ENCODE measurements around the gene HSD11B1L.
"Not testable (repeated sequence)": the region's sequence is repeated elsewhere in the genome, so short reads cannot be mapped to it uniquely, and the experiment has no call there.

The HSD11B1L gene

DNA sequence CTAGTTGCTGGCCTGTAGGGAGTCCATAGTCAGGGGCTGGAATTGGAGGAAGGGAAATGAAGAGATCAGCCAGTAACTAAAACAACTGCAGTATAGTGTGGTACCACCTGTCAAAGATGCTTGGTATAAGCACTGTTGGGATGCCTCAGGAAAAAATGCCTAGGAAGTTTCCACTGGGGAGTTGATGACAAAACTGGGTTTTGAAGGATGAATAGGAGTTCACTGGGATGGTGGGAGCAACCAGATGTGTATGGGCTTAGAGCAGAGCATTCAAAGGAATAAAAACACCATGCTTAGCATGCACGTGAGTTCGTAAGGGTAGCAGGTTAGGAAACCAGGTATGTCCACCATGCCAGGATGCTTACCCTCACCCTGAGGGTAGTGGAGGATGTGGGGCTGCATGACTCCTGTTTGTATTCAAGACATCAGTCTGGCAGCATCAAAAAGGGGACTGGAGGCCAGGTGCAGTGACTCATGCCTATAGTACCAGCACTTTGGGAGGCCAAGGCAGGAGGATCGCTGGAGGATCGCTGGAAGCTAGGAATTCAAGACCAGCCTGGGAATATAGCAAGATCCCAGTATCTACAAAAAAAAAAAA lies 46.7 kb downstream of the HSD11B1L start:
- H3K4me1 ChIP-seq: no peaks in the 10 kb centered on the region
- no peaks in the 10 kb centered on the region; the same call in 1 of the 2 replicates for H3K27me3 ChIP-seq
- TF ChIP-seq, protein P1, sequence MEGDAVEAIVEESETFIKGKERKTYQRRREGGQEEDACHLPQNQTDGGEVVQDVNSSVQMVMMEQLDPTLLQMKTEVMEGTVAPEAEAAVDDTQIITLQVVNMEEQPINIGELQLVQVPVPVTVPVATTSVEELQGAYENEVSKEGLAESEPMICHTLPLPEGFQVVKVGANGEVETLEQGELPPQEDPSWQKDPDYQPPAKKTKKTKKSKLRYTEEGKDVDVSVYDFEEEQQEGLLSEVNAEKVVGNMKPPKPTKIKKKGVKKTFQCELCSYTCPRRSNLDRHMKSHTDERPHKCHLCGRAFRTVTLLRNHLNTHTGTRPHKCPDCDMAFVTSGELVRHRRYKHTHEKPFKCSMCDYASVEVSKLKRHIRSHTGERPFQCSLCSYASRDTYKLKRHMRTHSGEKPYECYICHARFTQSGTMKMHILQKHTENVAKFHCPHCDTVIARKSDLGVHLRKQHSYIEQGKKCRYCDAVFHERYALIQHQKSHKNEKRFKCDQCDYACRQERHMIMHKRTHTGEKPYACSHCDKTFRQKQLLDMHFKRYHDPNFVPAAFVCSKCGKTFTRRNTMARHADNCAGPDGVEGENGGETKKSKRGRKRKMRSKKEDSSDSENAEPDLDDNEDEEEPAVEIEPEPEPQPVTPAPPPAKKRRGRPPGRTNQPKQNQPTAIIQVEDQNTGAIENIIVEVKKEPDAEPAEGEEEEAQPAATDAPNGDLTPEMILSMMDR (IDR thresholded peaks at IDR 0.05; ENCODE audit: low read depth, low read length): no peak

DNA sequence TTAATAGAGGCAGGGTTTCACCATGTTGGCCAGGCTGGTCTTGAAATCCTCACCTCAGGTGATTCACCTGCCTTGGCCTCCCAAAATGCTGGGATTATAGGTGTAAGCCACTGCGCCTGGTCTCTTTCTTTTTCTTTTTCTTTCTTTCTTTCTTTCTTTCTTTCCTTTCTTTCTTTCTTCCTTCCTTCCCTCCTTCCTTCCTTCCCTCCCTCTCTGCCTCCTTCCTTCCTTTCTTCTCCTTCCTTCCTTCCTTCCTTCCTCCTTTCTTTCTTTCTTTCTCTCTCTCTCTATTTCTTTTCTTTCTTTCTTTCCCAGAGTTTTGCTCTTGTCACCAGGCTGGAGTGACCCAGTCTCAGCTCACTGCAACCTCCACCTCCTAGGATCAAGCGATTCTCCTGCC lies 52.3 kb downstream of the HSD11B1L start:
- H3K4me1 ChIP-seq; H3K4me3 ChIP-seq (ENCODE audit: low read depth, low read length); DNase-seq; H3K9me3 ChIP-seq; H3K36me3 ChIP-seq: not testable (repeated sequence)
- peaks cover 19% of the 10 kb centered on the region for H3K27me3 ChIP-seq

More for the DNA sequence above, 46.7 kb downstream of the HSD11B1L start:
- Histone ChIP-seq H3K4me3 (ENCODE audit: low read depth, low read length) (no peak overlapping the region), H3K9me3 (no peaks in the 10 kb centered on the region), H3K36me3 (no peaks in the 10 kb centered on the region)
- DNase-seq: no peak
